Endothelial cell of umbilical vein (primary cell): ENCODE data around the gene DDX42. TPM values are rescaled to one million over a fixed set of nuclear protein-coding genes. Genes with fewer than 3 reads are reported as not detected.

Source experiments
- BruUV-seq: library from RNA; stranded (reverse); fragments of 400-500 nt; replicated peaks from 2 replicates; lab custom pipeline; 2021; lab: Mats Ljungman, UMichigan
- CTCF ChIA-PET: fragments of 300-600, 350-600 bp; sonication (Branson Sonifier 250); formaldehyde crosslinking; loops from one replicate; lab custom pipeline; 2021; ENCODE audit warnings: antibody characterized with exemption, inconsistent platforms; lab: Charles Lee
- POLR2A ChIA-PET: fragments of 300-600, 350-600 bp; sonication (Branson Sonifier 250); formaldehyde crosslinking; loops from one replicate; lab custom pipeline; 2021; ENCODE audit warnings: antibody characterized with exemption, inconsistent platforms; lab: Charles Lee
- DNase-seq: peaks from one replicate; pipeline ENCODE4 v3.0.0-alpha.2; 2011; ENCODE audit warnings: low read depth, low spot score
- FAIRE-seq: peaks from 2 replicates; lab custom pipeline; 2011; peaks lifted over from hg19 to GRCh38; lab: Jason Lieb, UNC
- H2AFZ ChIP-seq: 2 replicates; pipeline ENCODE4 v1.6.0; 2012; ENCODE audit warnings: low read depth, low read length, control low read depth, inconsistent platforms
- H3K27ac ChIP-seq: 2 replicates; pipeline ENCODE4 v1.5.1; 2011; ENCODE audit warnings: low read depth, mild to moderate bottlenecking, control low read depth, low read length, moderate library complexity; ENCODE audit not compliant: insufficient read depth
- H3K27me3 ChIP-seq, 2 experiments: 2 replicates each; pipeline versions ENCODE4 v1.6.0 to v1.6.1; 2011; ENCODE audit warnings: low read length in 2 of 2, mixed read lengths in 1 of 2; ENCODE audit not compliant: control insufficient read depth in 2 of 2, insufficient read depth in 2 of 2
- H3K36me3 ChIP-seq, 2 experiments: 2 replicates in 1 of 2; 3 replicates in 1 of 2; pipeline ENCODE4 v1.5.1; 2011; ENCODE audit warnings: low read length in 2 of 2, mild to moderate bottlenecking in 1 of 2, moderate library complexity in 1 of 2; ENCODE audit not compliant: control insufficient read depth in 2 of 2, insufficient read depth in 2 of 2; ENCODE audit errors: extremely low read depth in 1 of 2
- H3K4me1 ChIP-seq: 3 replicates; pipeline ENCODE4 v1.5.1; 2011; ENCODE audit warnings: mild to moderate bottlenecking, low read length; ENCODE audit not compliant: control insufficient read depth, insufficient read depth; ENCODE audit errors: extremely low read depth
- H3K4me2 ChIP-seq: 2 replicates; pipeline ENCODE4 v1.6.1; 2011; ENCODE audit warnings: low read length, control low read depth, mixed read lengths; ENCODE audit not compliant: insufficient read depth
- H3K4me3 ChIP-seq, 3 experiments: fragments of 200-600 bp in 1 of 3; sonication (generic), shearing (Covaris generic) in 1 of 3; replicated peaks in 1 of 3; 2 replicates each; pipeline ENCODE4 v1.5.1; 2011 to 2016; ENCODE audit warnings: control low read depth in 3 of 3, low read length in 3 of 3, mild to moderate bottlenecking in 2 of 3, inconsistent platforms in 1 of 3, low read depth in 1 of 3, moderate library complexity in 1 of 3; ENCODE audit not compliant: insufficient read depth in 1 of 3
- H3K79me2 ChIP-seq: 2 replicates; pipeline ENCODE4 v1.6.0; 2012; ENCODE audit warnings: low read length, inconsistent platforms; ENCODE audit not compliant: control insufficient read depth, insufficient read depth
- H3K9ac ChIP-seq: replicated peaks from 2 replicates; pipeline ENCODE3; 2011; ENCODE audit warnings: low read length, control low read depth; ENCODE audit not compliant: insufficient read depth; ENCODE audit errors: extremely low read depth
- H3K9me1 ChIP-seq: replicated peaks from 3 replicates; pipeline ENCODE4 v1.6.0; 2011; ENCODE audit warnings: mild to moderate bottlenecking, low read length; ENCODE audit not compliant: control insufficient read depth, insufficient read depth; ENCODE audit errors: extremely low read depth
- H3K9me3 ChIP-seq: replicated peaks from 2 replicates; pipeline ENCODE4 v1.5.1; 2012; ENCODE audit warnings: low read length, inconsistent platforms; ENCODE audit not compliant: control insufficient read depth, insufficient read depth
- H4K20me1 ChIP-seq: replicated peaks from 2 replicates; pipeline ENCODE3; 2011; ENCODE audit warnings: mild to moderate bottlenecking, low read length; ENCODE audit not compliant: control insufficient read depth, insufficient read depth; ENCODE audit errors: extremely low read depth
- CTCF ChIP-seq, 2 donors: IDR thresholded peaks; 1 replicate in 1 of 2; 2 replicates in 1 of 2; pipeline ENCODE4 v1.5.1; 2011; ENCODE audit warnings: low read length in 2 of 2, mild to moderate bottlenecking in 2 of 2, moderate library complexity in 2 of 2, control low read depth in 1 of 2, inconsistent platforms in 1 of 2, low read depth in 1 of 2; ENCODE audit not compliant: insufficient read depth in 1 of 2; ENCODE audit errors: extremely low read depth in 1 of 2
- GATA2 ChIP-seq: IDR thresholded peaks from 2 replicates; pipeline ENCODE4 v1.7.0; 2011; ENCODE audit warnings: low read depth, mild to moderate bottlenecking, moderate library complexity, mixed read lengths, low read length; ENCODE audit not compliant: insufficient read length, insufficient read depth
- MAX ChIP-seq: IDR thresholded peaks from 2 replicates; pipeline ENCODE4 v1.6.1; 2011; ENCODE audit not compliant: insufficient read depth, insufficient read length
- MYC ChIP-seq: IDR thresholded peaks from one replicate; pipeline ENCODE4 v1.6.1; 2011; ENCODE audit warnings: mild to moderate bottlenecking, low read depth, low read length
- POLR2A ChIP-seq: IDR thresholded peaks from 2 replicates; pipeline ENCODE4 v1.6.1; 2012; ENCODE audit warnings: low read depth, mild to moderate bottlenecking, control low read depth, low read length
- POLR2AphosphoS5 ChIP-seq: IDR thresholded peaks from 2 replicates; pipeline ENCODE4 v1.6.1; 2012; ENCODE audit warnings: low read depth, mild to moderate bottlenecking, control low read depth, low read length, moderate library complexity; ENCODE audit not compliant: insufficient read depth
- dilution Hi-C: fragments of 300-500 bp; cut with MboI; formaldehyde crosslinking; loops from one replicate; pipeline ENCODE4 v1.15.0; 2019; ENCODE audit warnings: low sequenced_read_pairs; ENCODE audit not compliant: extremely low pct_ligation_motif_present
- intact Hi-C: fragments of 100-400 bp; cut with micrococcal nuclease; formaldehyde crosslinking; loops from one replicate; pipeline ENCODE4 v1.10.0; 2022
- polyA plus RNA-seq, 4 experiments: library from polyadenylated mRNA; depleted of rRNA in 3 of 4; stranded (reverse) in 3 of 4; unstranded in 1 of 4; fragments of >200 nt; gene quantifications; 2 replicates each; pipeline versions ENCODE4 v1.2.1 to v1.2.3, GENCODE V29; 2011 to 2012; ENCODE audit warnings: missing spikeins in 1 of 4
- total RNA-seq: library from RNA; stranded (reverse); gene quantifications from 2 replicates; pipeline ENCODE4 v1.2.3, GENCODE V29; 2021

The DDX42 gene
- total and polyA plus RNA-seq, 2 donors (not counting 3 experiments of a cell fraction or from before 2014, with no cell fraction given), result 48.1 to 124 TPM

- Histone ChIP-seq H2AFZ (peak within 1 kb of the TSS; percentile 90), H3K9me3 (no peaks in the 10 kb centered on the region), H3K9ac (peak within 1 kb of the TSS; percentile 95), H3K4me2 (peak within 1 kb of the TSS; percentile 99), H4K20me1 (no peaks in the 10 kb centered on the region), H3K4me3 (peak within 1 kb of the TSS; percentile 72 to 98 (median 93)), H3K9me1 (no peaks in the 10 kb centered on the region), H3K36me3 (peaks cover 3 to 10% of the 10 kb centered on the region in 2 experiments), H3K79me2 (peaks cover 19% of the 10 kb centered on the region), H3K4me1 (peaks cover 12% of the 10 kb centered on the region), H3K27ac (peak within 1 kb of the TSS; percentile 80), H3K27me3 (no peaks in the 10 kb centered on the region)
- DNase-seq (peak; percentile 99), FAIRE-seq (peak; percentile 97)
- TF ChIP-seq GATA2 (no peak), CTCF (IDR thresholded peaks at IDR 0.05; ENCODE audit: extremely low read depth in 1 of 2, insufficient read depth in 1 of 2, low read depth in 1 of 2, low read length in 2 of 2) (no peak), MAX (peak; percentile 24), POLR2AphosphoS5 (peak; percentile 95), MYC (no peak), POLR2A (peak; percentile 88)
- dilution Hi-C loops (no loop called here), intact Hi-C loops (loop anchor here (1.0 to 5.0 kb wide), 3 partner anchors 32 to 119 kb away; partner anchors contain the start of genes CCDC47, LIMD2 and MAP3K3)
- CTCF ChIA-PET, result interaction anchor here (0.8 to 1.3 kb wide), 6 partner anchors 10 to 316 kb away, joined by 3 to 4 read pairs (median 3); no protein-coding TSS in a partner anchor
- BruUV-seq, result no TSS peak
- POLR2A ChIA-PET, result no interaction called here
Measured at GRCh38 chr17:63741408-63742173, 32.4 kb upstream of the DDX42 start, which contains the start of gene STRADA. TSS of gene STRADA (minus strand) at chr17:63741799. CDS start at chr17:63728369, 13,430 bp downstream.
